ENCODE measurements around the gene DNAJC8. TPM values are rescaled to one million over a fixed set of nuclear protein-coding genes. Genes with fewer than 3 reads are reported as not detected.

DNAJC8 gene
- polyA plus RNA-seq, 3 donors = 30.6 to 118 (median 113) TPM

DNA sequence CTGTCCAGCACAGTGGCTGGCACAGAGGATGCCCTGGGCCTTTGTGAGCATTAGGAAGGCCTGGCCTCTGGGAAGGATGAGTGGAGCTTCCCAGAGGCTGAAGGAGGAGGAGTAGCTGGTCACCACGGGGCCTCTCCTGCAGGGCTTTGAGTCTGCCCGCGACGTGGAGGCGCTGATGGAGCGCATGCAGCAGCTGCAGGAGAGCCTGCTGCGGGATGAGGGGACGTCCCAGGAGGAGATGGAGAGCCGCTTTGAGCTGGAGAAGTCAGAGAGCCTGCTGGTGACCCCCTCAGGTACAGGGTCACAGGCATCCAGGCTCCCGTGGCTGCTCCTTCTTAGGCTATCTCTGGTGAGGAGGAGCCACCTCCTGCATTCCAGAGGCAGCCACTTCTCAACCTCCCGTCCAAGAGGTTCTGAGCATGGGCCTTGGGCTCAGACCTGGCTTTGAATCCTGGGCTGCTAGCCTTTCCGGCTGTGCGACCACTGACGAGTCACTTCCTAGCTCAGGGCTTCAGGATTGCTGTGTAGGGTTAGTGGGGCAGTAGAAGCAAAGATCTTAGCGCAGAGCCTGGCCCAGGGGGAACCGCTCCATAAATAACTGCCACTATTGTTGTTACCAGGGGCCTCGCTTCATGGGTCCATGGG is 40.5 kb upstream of the DNAJC8 start:
- TF ChIP-seq, protein P1, sequence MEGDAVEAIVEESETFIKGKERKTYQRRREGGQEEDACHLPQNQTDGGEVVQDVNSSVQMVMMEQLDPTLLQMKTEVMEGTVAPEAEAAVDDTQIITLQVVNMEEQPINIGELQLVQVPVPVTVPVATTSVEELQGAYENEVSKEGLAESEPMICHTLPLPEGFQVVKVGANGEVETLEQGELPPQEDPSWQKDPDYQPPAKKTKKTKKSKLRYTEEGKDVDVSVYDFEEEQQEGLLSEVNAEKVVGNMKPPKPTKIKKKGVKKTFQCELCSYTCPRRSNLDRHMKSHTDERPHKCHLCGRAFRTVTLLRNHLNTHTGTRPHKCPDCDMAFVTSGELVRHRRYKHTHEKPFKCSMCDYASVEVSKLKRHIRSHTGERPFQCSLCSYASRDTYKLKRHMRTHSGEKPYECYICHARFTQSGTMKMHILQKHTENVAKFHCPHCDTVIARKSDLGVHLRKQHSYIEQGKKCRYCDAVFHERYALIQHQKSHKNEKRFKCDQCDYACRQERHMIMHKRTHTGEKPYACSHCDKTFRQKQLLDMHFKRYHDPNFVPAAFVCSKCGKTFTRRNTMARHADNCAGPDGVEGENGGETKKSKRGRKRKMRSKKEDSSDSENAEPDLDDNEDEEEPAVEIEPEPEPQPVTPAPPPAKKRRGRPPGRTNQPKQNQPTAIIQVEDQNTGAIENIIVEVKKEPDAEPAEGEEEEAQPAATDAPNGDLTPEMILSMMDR (IDR thresholded peaks at IDR 0.05) = no peak
- H3K9ac ChIP-seq (ENCODE audit: insufficient read depth, low read length, poor library complexity, severe bottlenecking) = no peak overlapping the region
- intact Hi-C loops (cut with micrococcal nuclease) = no loop called here
- peaks cover 25 to 62% of the 10 kb centered on the region in 2 donors for H3K36me3 ChIP-seq (replicated peaks in 1 of 2; ENCODE audit: control insufficient read depth in 1 of 2, insufficient read depth in 2 of 2, low read length in 2 of 2)
- no peak overlapping the region for H3K4me3 ChIP-seq (replicated peaks in 1 of 3; ENCODE audit: low read depth in 2 of 3, low read length in 3 of 3)
- Mint-ChIP-seq H3K4me3 (no peak overlapping the region), H3K27ac (no peak overlapping the region), H3K36me3 (peaks cover 56 to 68% of the 10 kb centered on the region in 2 donors), H3K27me3 (ENCODE audit: low read depth in 3 of 3) (peaks cover 0 to 4% (median 1%) of the 10 kb centered on the region in 3 donors), H3K4me1 (peaks cover 2% of the 10 kb centered on the region), H3K9me3 (no peaks in the 10 kb centered on the region)
- H3K27ac ChIP-seq (ENCODE audit: low read depth in 1 of 2, low read length in 2 of 2) = no peak overlapping the region
- H3K4me1 ChIP-seq (ENCODE audit: control insufficient read depth in 1 of 2, insufficient read depth in 2 of 2, low read length in 2 of 2) = no peaks in the 10 kb centered on the region
- H2AFZ ChIP-seq (ENCODE audit: insufficient read depth, low read depth, low read length, poor library complexity, severe bottlenecking) = no peak overlapping the region
- no peak overlapping the region for H3K4me2 ChIP-seq (replicated peaks; ENCODE audit: extremely low read depth, low read length, poor library complexity, severe bottlenecking)
- H3K27me3 ChIP-seq (ENCODE audit: control insufficient read depth in 2 of 2, insufficient read depth in 2 of 2, low read length in 2 of 2) = no peaks in the 10 kb centered on the region
- peaks cover 7% of the 10 kb centered on the region for H4K20me1 ChIP-seq (ENCODE audit: insufficient read depth, low read length)
- WGBS (ENCODE audit: insufficient coverage) = 93% methylated on average over 7 of the region's 17 CpGs
- no peaks in the 10 kb centered on the region for H3K9me3 ChIP-seq (replicated peaks in 1 of 2; ENCODE audit: control insufficient read depth in 1 of 2, insufficient read depth in 1 of 2, low read length in 2 of 2)
- no peaks in the 10 kb centered on the region for H3K79me2 ChIP-seq (ENCODE audit: insufficient read depth, low read length)
- no peak for DNase-seq

DNA sequence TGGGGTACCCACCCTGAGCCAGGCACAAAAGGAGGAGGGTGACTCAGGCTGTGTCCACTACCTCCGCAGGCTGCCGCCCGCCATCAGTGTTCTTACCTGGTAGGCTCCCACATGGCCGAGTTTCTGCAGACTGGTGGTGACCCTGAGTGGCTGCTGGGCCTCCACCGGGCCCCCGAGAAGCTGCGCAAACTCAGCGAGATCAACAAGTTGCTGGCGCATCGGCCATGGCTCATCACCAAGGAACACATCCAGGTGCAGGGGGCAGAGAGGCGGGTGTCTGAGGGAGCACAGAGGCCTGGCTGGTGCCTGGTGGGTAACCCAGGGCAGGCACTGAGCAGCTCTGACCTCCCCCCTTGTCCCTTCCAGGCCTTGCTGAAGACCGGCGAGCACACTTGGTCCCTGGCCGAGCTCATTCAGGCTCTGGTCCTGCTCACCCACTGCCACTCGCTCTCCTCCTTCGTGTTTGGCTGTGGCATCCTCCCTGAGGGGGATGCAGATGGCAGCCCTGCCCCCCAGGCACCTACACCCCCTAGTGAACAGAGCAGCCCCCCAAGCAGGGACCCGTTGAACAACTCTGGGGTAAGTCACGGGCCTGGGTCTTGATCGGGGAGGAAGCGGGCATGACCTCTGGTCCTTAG is 39.5 kb upstream of the DNAJC8 start:
- H3K9ac ChIP-seq (ENCODE audit: insufficient read depth, low read length, poor library complexity, severe bottlenecking) = no peak overlapping the region
- no peak overlapping the region for H2AFZ ChIP-seq (ENCODE audit: insufficient read depth, low read depth, low read length, poor library complexity, severe bottlenecking)
- peaks cover 48 to 60% of the 10 kb centered on the region in 2 donors for H3K36me3 Mint-ChIP-seq
- no peaks in the 10 kb centered on the region for H3K27me3 ChIP-seq (ENCODE audit: control insufficient read depth in 2 of 2, insufficient read depth in 2 of 2, low read length in 2 of 2)
- H4K20me1 ChIP-seq (ENCODE audit: insufficient read depth, low read length) = peaks cover 15% of the 10 kb centered on the region
- H3K27me3 Mint-ChIP-seq (ENCODE audit: low read depth in 3 of 3) = peaks cover 0 to 4% (median 1%) of the 10 kb centered on the region in 3 donors
- no peak overlapping the region for H3K27ac Mint-ChIP-seq
- no peak overlapping the region for H3K4me3 Mint-ChIP-seq
- no peak for DNase-seq
- no peaks in the 10 kb centered on the region for H3K9me3 Mint-ChIP-seq
- H3K4me3 ChIP-seq (replicated peaks in 1 of 3; ENCODE audit: low read depth in 2 of 3, low read length in 3 of 3) = no peak overlapping the region
- H3K4me2 ChIP-seq (replicated peaks; ENCODE audit: extremely low read depth, low read length, poor library complexity, severe bottlenecking) = no peak overlapping the region
- H3K79me2 ChIP-seq (ENCODE audit: insufficient read depth, low read length) = no peaks in the 10 kb centered on the region
- H3K4me1 ChIP-seq (ENCODE audit: control insufficient read depth in 1 of 2, insufficient read depth in 2 of 2, low read length in 2 of 2) = no peaks in the 10 kb centered on the region
- TF ChIP-seq, protein P1 (IDR thresholded peaks at IDR 0.05) = no peak
- H3K9me3 ChIP-seq (replicated peaks in 1 of 2; ENCODE audit: control insufficient read depth in 1 of 2, insufficient read depth in 1 of 2, low read length in 2 of 2) = no peaks in the 10 kb centered on the region
- peaks cover 25 to 52% of the 10 kb centered on the region in 2 donors for H3K36me3 ChIP-seq (replicated peaks in 1 of 2; ENCODE audit: control insufficient read depth in 1 of 2, insufficient read depth in 2 of 2, low read length in 2 of 2)
- H3K27ac ChIP-seq (ENCODE audit: low read depth in 1 of 2, low read length in 2 of 2) = no peak overlapping the region
- H3K4me1 Mint-ChIP-seq = peaks cover 8% of the 10 kb centered on the region
- intact Hi-C loops (cut with micrococcal nuclease) = no loop called here
- WGBS (ENCODE audit: insufficient coverage) = 98% methylated on average over 16 of the region's 20 CpGs
